DND-41 (cell line): ENCODE results near the gene EHD3.

Source experiments
- ATAC-seq: fragments of 200-7000 bp; cut with Tn5 transposase; 3 replicates; pipeline ENCODE4 v1.9.1; 2021; ENCODE audit warnings: low read depth; ENCODE audit not compliant: insufficient read depth
- DNase-seq: peaks from one replicate; pipeline ENCODE4 v3.0.0-alpha.2; 2020
- H2AFZ ChIP-seq: 2 replicates; pipeline ENCODE4 v1.6.0; 2012; ENCODE audit warnings: low read depth, low read length
- H3K27ac ChIP-seq: 2 replicates; pipeline ENCODE4 v1.5.1; 2012; ENCODE audit warnings: low read length, inconsistent platforms
- H3K27me3 ChIP-seq: fragments of 200-600 bp; sonication (generic); 2 replicates; pipeline ENCODE4 v1.6.0; 2012; ENCODE audit warnings: low read length, mild to moderate bottlenecking, inconsistent platforms; ENCODE audit not compliant: insufficient read depth, poor library complexity
- H3K36me3 ChIP-seq: 2 replicates; pipeline ENCODE4 v1.5.1; 2012; ENCODE audit warnings: low read length, inconsistent platforms; ENCODE audit not compliant: insufficient read depth
- H3K4me1 ChIP-seq: 2 replicates; pipeline ENCODE4 v1.5.1; 2012; ENCODE audit warnings: mild to moderate bottlenecking, low read length; ENCODE audit not compliant: insufficient read depth
- H3K4me2 ChIP-seq: 2 replicates; pipeline ENCODE4 v1.6.0; 2012; ENCODE audit warnings: mild to moderate bottlenecking, moderate library complexity, low read length, inconsistent platforms; ENCODE audit not compliant: insufficient read depth
- H3K4me3 ChIP-seq, 2 experiments: fragments of 200-600 bp in 1 of 2; shearing (Covaris generic) in 1 of 2; 2 replicates each; pipeline ENCODE4 v1.5.1; 2012 to 2016; ENCODE audit warnings: inconsistent platforms in 2 of 2, low read length in 2 of 2, mild to moderate bottlenecking in 2 of 2, low read depth in 1 of 2, moderate library complexity in 1 of 2
- H3K79me2 ChIP-seq: 2 replicates; pipeline ENCODE4 v1.6.0; 2012; ENCODE audit warnings: low read length, inconsistent platforms; ENCODE audit not compliant: insufficient read depth
- H3K9ac ChIP-seq: 2 replicates; pipeline ENCODE4 v1.6.0; 2012; ENCODE audit warnings: low read depth, mild to moderate bottlenecking, inconsistent platforms, low read length, moderate library complexity
- H3K9me3 ChIP-seq: 2 replicates; pipeline ENCODE4 v1.5.1; 2012; ENCODE audit warnings: low read length, moderate library complexity, mild to moderate bottlenecking, inconsistent platforms; ENCODE audit not compliant: insufficient read depth, severe bottlenecking
- H4K20me1 ChIP-seq: 2 replicates; pipeline ENCODE4 v1.6.0; 2012; ENCODE audit warnings: low read length; ENCODE audit not compliant: insufficient read depth
- CTCF ChIP-seq: IDR thresholded peaks from 2 replicates; pipeline ENCODE4 v1.5.1; 2012; ENCODE audit warnings: borderline replicate concordance, low read length, moderate library complexity, mild to moderate bottlenecking; ENCODE audit not compliant: poor library complexity, severe bottlenecking; ENCODE audit errors: extremely low read depth
- EZH2 ChIP-seq: IDR thresholded peaks from 3 replicates; pipeline ENCODE4 v1.6.1; 2012; ENCODE audit warnings: borderline replicate concordance, low read depth, mild to moderate bottlenecking, moderate library complexity, low read length, inconsistent platforms; ENCODE audit not compliant: severe bottlenecking

EHD3 gene

GRCh38 chr2:31221544-31221943 lies 12.4 kb upstream of the EHD3 start:
- Histone ChIP-seq H3K27ac (no peak overlapping the region), H3K9ac (no peak overlapping the region), H4K20me1 (no peaks in the 10 kb centered on the region), H3K36me3 (no peaks in the 10 kb centered on the region), H3K4me1 (no peaks in the 10 kb centered on the region), H3K9me3 (no peaks in the 10 kb centered on the region), H3K4me3 (no peak overlapping the region), H2AFZ (no peak overlapping the region), H3K27me3 (no peaks in the 10 kb centered on the region), H3K79me2 (no peaks in the 10 kb centered on the region), H3K4me2 (no peak overlapping the region)
- DNase-seq (no peak), ATAC-seq (no peak)
- TF ChIP-seq EZH2 (no peak), CTCF (no peak)

- TF ChIP-seq EZH2 (no peak), CTCF (no peak)
- Histone ChIP-seq H4K20me1 (no peaks in the 10 kb centered on the region), H3K9me3 (no peaks in the 10 kb centered on the region), H3K4me2 (no peak overlapping the region), H3K79me2 (no peaks in the 10 kb centered on the region), H3K4me1 (no peaks in the 10 kb centered on the region), H3K4me3 (no peak overlapping the region), H2AFZ (no peak overlapping the region), H3K27ac (no peak overlapping the region), H3K36me3 (no peaks in the 10 kb centered on the region), H3K27me3 (no peaks in the 10 kb centered on the region), H3K9ac (no peak overlapping the region)
- DNase-seq, result no peak
- ATAC-seq, result no peak
Observed at GRCh38 chr2:31222071-31222470, 11.9 kb upstream of the EHD3 start.

- ATAC-seq (no peak), DNase-seq (no peak)
- Histone ChIP-seq H3K9ac (no peak overlapping the region), H3K4me1 (no peaks in the 10 kb centered on the region), H3K27me3 (no peaks in the 10 kb centered on the region), H3K36me3 (no peaks in the 10 kb centered on the region), H3K27ac (no peak overlapping the region), H4K20me1 (no peaks in the 10 kb centered on the region), H3K4me2 (no peak overlapping the region), H3K79me2 (no peaks in the 10 kb centered on the region), H3K9me3 (no peaks in the 10 kb centered on the region), H2AFZ (no peak overlapping the region), H3K4me3 (no peak overlapping the region)
- TF ChIP-seq CTCF (no peak), EZH2 (no peak)
Observed at GRCh38 chr2:31223026-31223425, 10.9 kb upstream of the EHD3 start.

- ATAC-seq (no peak), DNase-seq (no peak)
- no peak overlapping the region for H2AFZ ChIP-seq
- H3K27me3 ChIP-seq, result no peaks in the 10 kb centered on the region
- no peak overlapping the region for H3K9ac ChIP-seq
- no peak overlapping the region for H3K4me2 ChIP-seq
- no peak for TF ChIP-seq EZH2
- no peak for TF ChIP-seq CTCF
- no peak overlapping the region for H3K4me3 ChIP-seq
- H3K36me3 ChIP-seq, result no peaks in the 10 kb centered on the region
- no peaks in the 10 kb centered on the region for H3K4me1 ChIP-seq
- no peaks in the 10 kb centered on the region for H3K79me2 ChIP-seq
- H3K27ac ChIP-seq, result no peak overlapping the region
- no peaks in the 10 kb centered on the region for H4K20me1 ChIP-seq
- no peaks in the 10 kb centered on the region for H3K9me3 ChIP-seq
Observed at GRCh38 chr2:31223749-31224148, 10.2 kb upstream of the EHD3 start.
